Stomach (tissue), 9 donors: Measurements from ENCODE around the gene SUN1. TPM values are rescaled to one million over a fixed set of nuclear protein-coding genes. Genes with fewer than 3 reads are reported as not detected.
"Not testable (repeated sequence)": the region's sequence is repeated elsewhere in the genome, so short reads cannot be mapped to it uniquely, and the experiment has no call there.

Experiments
- DNase-seq, 2 donors: peaks; one replicate each; pipeline versions ENCODE4 v3.0.0 to v3.0.0-alpha.2; 2013 to 2019
- H3K27ac ChIP-seq, 5 donors: fragments of 200-600 bp in 4 of 5; sonication (generic) in 4 of 5; one replicate each; pipeline ENCODE4 v1.5.1; 2013 to 2019; ENCODE audit warnings: mild to moderate bottlenecking in 1 of 5, moderate library complexity in 1 of 5
- H3K27me3 ChIP-seq, 3 donors: fragments of 200-600 bp; sonication (generic); one replicate each; pipeline ENCODE4 v1.5.1; 2017 to 2019; ENCODE audit warnings: mixed run types in 1 of 3
- H3K36me3 ChIP-seq, 4 donors: fragments of 200-600 bp; sonication (generic); 1 replicate in 3 of 4; 2 replicates in 1 of 4; pipeline ENCODE4 v1.5.1; 2016 to 2019
- H3K4me1 ChIP-seq, 4 donors: fragments of 200-600 bp; sonication (generic); one replicate each; pipeline ENCODE4 v1.5.1; 2016 to 2019
- H3K4me3 ChIP-seq, 4 donors: fragments of 200-600 bp; sonication (generic) in 3 of 4; one replicate each; pipeline ENCODE4 v1.5.1; 2016 to 2019; ENCODE audit warnings: mild to moderate bottlenecking in 1 of 4
- H3K9me3 ChIP-seq, 4 donors: fragments of 200-600 bp; sonication (generic); one replicate each; pipeline ENCODE4 v1.5.1; 2016 to 2019
- POLR2A ChIP-seq, 4 donors: fragments of 450-650 bp; IDR thresholded peaks; one replicate each; pipeline ENCODE4 v1.6.1; 2016; ENCODE audit warnings: antibody characterized with exemption in 4 of 4, control low read depth in 2 of 4, mild to moderate bottlenecking in 1 of 4, moderate library complexity in 1 of 4
- POLR2AphosphoS5 ChIP-seq, 3 donors: sonication (generic); formaldehyde crosslinking; IDR thresholded peaks; one replicate each; pipeline ENCODE4 v1.6.1; 2016; ENCODE audit warnings: antibody characterized with exemption in 3 of 3
- WGBS, 5 donors: extraction: QIAGEN DNeasy Blood & Tissue Kit in 3 of 5; methylation state at CpG; one replicate each; pipeline versions ENCODE4 v1.1.5 to v1.1.7; 2013 to 2018; 5-methylcytosine and 5-hydroxymethylcytosine counted together
- intact Hi-C: fragments of 100-400 bp; cut with DNase I; formaldehyde crosslinking; loops from one replicate; pipeline ENCODE4 v1.15.1; 2023; ENCODE audit warnings: low total_unique reads
- polyA plus RNA-seq, 3 donors: library from polyadenylated mRNA; stranded (reverse); fragments of 200-250 nt; gene quantifications; one replicate each; pipeline ENCODE4 v1.2.3, GENCODE V29; 2013
- total RNA-seq, 5 donors: library from RNA; depleted of rRNA; stranded (reverse); fragments of >200 nt; gene quantifications; one replicate each; pipeline versions ENCODE4 v1.1.0 to v1.2.3, GENCODE V29; 2014 to 2016
- donor health status: healthy with polysubstance abuse.
- donor health status: Bipolar disorder and iron deficiency.
- donor health status: healthy.

Gene SUN1
- total and polyA plus RNA-seq, 8 donors, result 15.9 to 242 (median 117) TPM

DNA sequence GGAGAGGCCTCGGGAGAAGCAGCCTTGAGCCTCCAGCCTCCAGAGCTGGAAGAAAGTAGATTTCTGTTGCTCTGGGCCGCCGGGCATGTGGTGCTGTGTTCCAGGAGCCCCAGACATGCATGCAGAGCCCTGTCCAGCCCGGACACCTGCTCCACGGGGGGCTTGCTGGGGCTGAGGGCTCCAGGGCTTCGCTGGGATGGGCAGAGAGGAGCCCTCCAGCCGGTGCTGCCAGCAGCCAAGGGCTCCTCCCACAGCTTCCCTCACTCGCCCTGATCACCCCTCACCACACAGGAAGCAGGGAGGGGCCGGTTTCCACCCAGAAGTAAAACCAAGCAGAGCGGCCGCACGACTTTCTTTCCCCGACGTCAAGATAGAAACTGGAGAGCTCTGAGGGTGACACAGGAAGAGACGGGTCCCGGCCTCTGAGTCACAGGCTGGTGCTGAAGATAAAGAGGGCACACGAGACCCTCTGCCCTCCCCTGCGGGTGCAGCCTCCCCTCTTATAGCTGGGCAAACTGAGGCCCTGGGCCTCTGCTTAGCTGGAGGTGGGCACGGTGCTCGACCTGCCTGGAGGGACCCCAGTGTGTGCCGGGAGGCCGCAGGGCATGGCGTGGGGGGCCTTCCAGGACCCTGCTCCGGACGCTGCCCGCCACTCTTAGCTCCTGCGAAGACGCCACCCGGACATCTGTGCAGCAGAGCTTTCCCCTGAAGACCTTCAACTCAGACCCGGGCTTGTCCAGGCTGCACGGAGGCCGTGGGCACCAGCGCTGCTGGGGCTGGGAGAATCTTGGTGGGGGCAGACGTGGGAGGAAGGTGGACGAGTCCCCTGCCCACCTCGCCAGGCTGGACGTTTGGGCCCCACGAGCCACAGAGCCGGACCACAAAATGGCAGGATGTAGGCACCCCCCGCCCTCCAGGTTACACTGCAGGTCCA lies 91.1 kb downstream of the SUN1 start:
- Histone ChIP-seq H3K9me3 (no peaks in the 10 kb centered on the region), H3K4me3 (peak overlapping the region in 3 of 4 donors; percentile 6 to 31 (median 17)), H3K36me3 (peaks cover 0 to 10% (median 8%) of the 10 kb centered on the region in 4 donors), H3K27ac (peak overlapping the region; percentile 30 to 76 (median 66)), H3K4me1 (peaks cover 3 to 60% (median 36%) of the 10 kb centered on the region in 4 donors), H3K27me3 (no peaks in the 10 kb centered on the region)
- intact Hi-C loops, result no loop called here
- 41 to 70% (median 63%) methylated on average over 19 to 40 of the region's 40 CpGs for WGBS, 5 donors
- DNase-seq, result peak; percentile 70 to 93
- TF ChIP-seq POLR2A (IDR thresholded peaks at IDR 0.05) (no peak), POLR2AphosphoS5 (IDR thresholded peaks at IDR 0.05) (peak in 1 of 3 donors; percentile 20)

DNA sequence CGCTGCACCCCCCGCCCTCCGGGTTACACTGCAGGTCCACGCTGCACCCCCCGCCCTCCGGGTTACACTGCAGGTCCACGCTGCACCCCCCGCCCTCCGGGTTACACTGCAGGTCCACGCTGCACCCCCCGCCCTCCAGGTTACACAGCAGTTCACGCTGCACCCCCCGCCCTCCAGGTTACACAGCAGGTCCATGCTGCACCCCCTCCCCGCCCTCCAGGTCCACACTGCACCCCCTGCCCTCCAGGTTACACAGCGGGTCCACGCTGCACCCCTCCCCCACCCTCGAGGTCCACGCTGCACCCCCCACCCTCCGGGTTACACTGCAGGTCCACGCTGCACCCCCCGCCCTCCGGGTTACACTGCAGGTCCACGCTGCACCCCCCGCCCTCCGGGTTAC lies 91.8 kb downstream of the SUN1 start:
- peak overlapping the region in 3 of 5 donors; percentile 64 to 76 (median 75) for H3K27ac ChIP-seq
- H3K4me1 ChIP-seq, result peaks cover 3 to 63% (median 36%) of the 10 kb centered on the region in 4 donors
- DNase-seq, H3K27me3 ChIP-seq, H3K36me3 ChIP-seq, intact Hi-C loops, H3K9me3 ChIP-seq: not testable (repeated sequence)
- WGBS, 5 donors, result 55 to 85% (median 72%) methylated on average over 10 to 17 of the region's 25 CpGs; no CpG with 5 or more reads in 1 of the 5 donors
- peak overlapping the region in 1 of 4 donors; percentile 31 for H3K4me3 ChIP-seq

Other genes with a start within 250 kb of the SUN1 start
- 100 to 1,000 TPM in 1 of 5 donors, 10 to 100 TPM in 3, 1 to 10 TPM in 1; 9.2 to 210 (median 33.3) TPM for gene DNAAF5, start 105.8 kb upstream of the SUN1 start, total RNA-seq
- 10 to 100 TPM in 2 of 3 donors, 1 to 10 TPM in 1; 6.7 to 15.1 (median 10.2) TPM for gene DNAAF5, start 105.8 kb upstream of the SUN1 start, polyA plus RNA-seq
- 10 to 100 TPM in 4 of 5 donors, 1 to 10 TPM in 1; 4.5 to 45.8 (median 15.2) TPM for gene PRKAR1B, start 105.2 kb upstream of the SUN1 start, total RNA-seq
- 1 to 10 TPM; 5.0 to 9.3 (median 7.8) TPM for gene PRKAR1B, start 105.2 kb upstream of the SUN1 start, polyA plus RNA-seq
- gene GET4, start 44.1 kb downstream of the SUN1 start, total RNA-seq, result 100 to 1,000 TPM in 1 of 5 donors, 10 to 100 TPM in 4; 22.4 to 140 (median 40.1) TPM
- gene GET4, start 44.1 kb downstream of the SUN1 start, polyA plus RNA-seq, result 10 to 100 TPM; 34.4 to 53.2 (median 53.0) TPM
- gene ADAP1, start 122.2 kb downstream of the SUN1 start, total RNA-seq, result 100 to 1,000 TPM in 1 of 5 donors, 10 to 100 TPM in 2, 1 to 10 TPM in 2; 2.2 to 169 (median 18.5) TPM
- gene ADAP1, start 122.2 kb downstream of the SUN1 start, polyA plus RNA-seq, result 10 to 100 TPM; 16.0 to 30.5 (median 29.4) TPM
- 10 to 100 TPM in 3 of 5 donors, 1 to 10 TPM in 2; 2.3 to 26.6 (median 14.2) TPM for gene COX19, start 143.1 kb downstream of the SUN1 start, total RNA-seq
- 1 to 10 TPM; 3.9 to 6.5 (median 5.5) TPM for gene COX19, start 143.1 kb downstream of the SUN1 start, polyA plus RNA-seq
- gene CYP2W1, start 150.7 kb downstream of the SUN1 start, total RNA-seq, result 1 to 10 TPM in 1 of 5 donors, not detected in 4; 7.0 TPM
- gene CYP2W1, start 150.7 kb downstream of the SUN1 start, polyA plus RNA-seq, result under 1 TPM in 2 of 3 donors, not detected in 1; 0.31 to 0.65 TPM
- 10 to 100 TPM in 1 of 5 donors, 1 to 10 TPM in 4; 2.0 to 13.6 (median 4.4) TPM for gene GPR146, start 212.1 kb downstream of the SUN1 start, total RNA-seq
- 10 to 100 TPM in 2 of 3 donors, 1 to 10 TPM in 1; 6.4 to 14.6 (median 10.8) TPM for gene GPR146, start 212.1 kb downstream of the SUN1 start, polyA plus RNA-seq